ENCODE results near the gene CFAP107.

CFAP107 gene

GRCh38 chr1:12756768-12757413 lies 10.9 kb downstream of the CFAP107 start:
- TF ChIP-seq CTCF (IDR thresholded peaks at IDR 0.05): no peak
- no peaks in the 10 kb centered on the region for H3K9me3 ChIP-seq
- no peak overlapping the region for H3K27ac ChIP-seq
- H3K4me1 ChIP-seq (ENCODE audit: control insufficient read depth in 1 of 2, insufficient read depth in 1 of 2, low read depth in 1 of 2, low read length in 1 of 2): no peaks in the 10 kb centered on the region
- H3K36me3 ChIP-seq: no peaks in the 10 kb centered on the region
- H3K4me3 ChIP-seq (ENCODE audit: low read depth in 1 of 2, low read length in 1 of 2): no peak overlapping the region
- peaks cover 66% of the 10 kb centered on the region for H3K27me3 ChIP-seq

GRCh38 chr1:12757836-12758235 lies 11.8 kb downstream of the CFAP107 start:
- Histone ChIP-seq H3K27ac (no peak overlapping the region), H3K27me3 (peaks cover 57% of the 10 kb centered on the region), H3K4me3 (ENCODE audit: low read depth in 1 of 2, low read length in 1 of 2) (no peak overlapping the region), H3K36me3 (no peaks in the 10 kb centered on the region), H3K4me1 (ENCODE audit: control insufficient read depth in 1 of 2, insufficient read depth in 1 of 2, low read depth in 1 of 2, low read length in 1 of 2) (no peaks in the 10 kb centered on the region), H3K9me3 (no peaks in the 10 kb centered on the region)
- TF ChIP-seq CTCF (IDR thresholded peaks at IDR 0.05): no peak

- no peak for TF ChIP-seq CTCF (IDR thresholded peaks at IDR 0.05)
- Histone ChIP-seq H3K9me3 (no peaks in the 10 kb centered on the region), H3K27me3 (peaks cover 47% of the 10 kb centered on the region), H3K36me3 (no peaks in the 10 kb centered on the region), H3K4me3 (ENCODE audit: low read depth in 1 of 2, low read length in 1 of 2) (no peak overlapping the region), H3K4me1 (ENCODE audit: control insufficient read depth in 1 of 2, insufficient read depth in 1 of 2, low read depth in 1 of 2, low read length in 1 of 2) (no peaks in the 10 kb centered on the region), H3K27ac (no peak overlapping the region)
Measured at GRCh38 chr1:12760256-12760795, 14.3 kb downstream of the CFAP107 start.

GRCh38 chr1:12761781-12762180 lies 15.8 kb downstream of the CFAP107 start:
- Histone ChIP-seq H3K36me3 (no peaks in the 10 kb centered on the region), H3K4me1 (ENCODE audit: control insufficient read depth in 1 of 2, insufficient read depth in 1 of 2, low read depth in 1 of 2, low read length in 1 of 2) (no peaks in the 10 kb centered on the region), H3K4me3 (ENCODE audit: low read depth in 1 of 2, low read length in 1 of 2) (no peak overlapping the region), H3K9me3 (no peaks in the 10 kb centered on the region), H3K27ac (no peak overlapping the region), H3K27me3 (peaks cover 45% of the 10 kb centered on the region)
- TF ChIP-seq CTCF (IDR thresholded peaks at IDR 0.05): no peak

GRCh38 chr1:12762766-12763165 lies 16.8 kb downstream of the CFAP107 start:
- TF ChIP-seq CTCF (IDR thresholded peaks at IDR 0.05): no peak
- Histone ChIP-seq H3K4me3 (ENCODE audit: low read depth in 1 of 2, low read length in 1 of 2) (no peak overlapping the region), H3K4me1 (ENCODE audit: control insufficient read depth in 1 of 2, insufficient read depth in 1 of 2, low read depth in 1 of 2, low read length in 1 of 2) (no peaks in the 10 kb centered on the region), H3K9me3 (no peaks in the 10 kb centered on the region), H3K36me3 (no peaks in the 10 kb centered on the region), H3K27me3 (peaks cover 47% of the 10 kb centered on the region), H3K27ac (no peak overlapping the region)
